Endothelial cell of umbilical vein (primary cell): ENCODE results near the gene MAPK8. TPM values are rescaled to one million over a fixed set of nuclear protein-coding genes. Genes with fewer than 3 reads are reported as not detected.

Experiments
- BruUV-seq: library from RNA; stranded (reverse); fragments of 400-500 nt; replicated peaks from 2 replicates; lab custom pipeline; 2021; lab: Mats Ljungman, UMichigan
- CTCF ChIA-PET: fragments of 300-600, 350-600 bp; sonication (Branson Sonifier 250); formaldehyde crosslinking; loops from one replicate; lab custom pipeline; 2021; ENCODE audit warnings: antibody characterized with exemption, inconsistent platforms; lab: Charles Lee
- POLR2A ChIA-PET: fragments of 300-600, 350-600 bp; sonication (Branson Sonifier 250); formaldehyde crosslinking; loops from one replicate; lab custom pipeline; 2021; ENCODE audit warnings: antibody characterized with exemption, inconsistent platforms; lab: Charles Lee
- DNase-seq: peaks from one replicate; pipeline ENCODE4 v3.0.0-alpha.2; 2011; ENCODE audit warnings: low read depth, low spot score
- FAIRE-seq: peaks from 2 replicates; lab custom pipeline; 2011; peaks lifted over from hg19 to GRCh38; lab: Jason Lieb, UNC
- H2AFZ ChIP-seq: 2 replicates; pipeline ENCODE4 v1.6.0; 2012; ENCODE audit warnings: low read depth, low read length, control low read depth, inconsistent platforms
- H3K27ac ChIP-seq: 2 replicates; pipeline ENCODE4 v1.5.1; 2011; ENCODE audit warnings: low read depth, mild to moderate bottlenecking, control low read depth, low read length, moderate library complexity; ENCODE audit not compliant: insufficient read depth
- H3K27me3 ChIP-seq, 2 experiments: 2 replicates each; pipeline versions ENCODE4 v1.6.0 to v1.6.1; 2011; ENCODE audit warnings: low read length in 2 of 2, mixed read lengths in 1 of 2; ENCODE audit not compliant: control insufficient read depth in 2 of 2, insufficient read depth in 2 of 2
- H3K36me3 ChIP-seq, 2 experiments: 2 replicates in 1 of 2; 3 replicates in 1 of 2; pipeline ENCODE4 v1.5.1; 2011; ENCODE audit warnings: low read length in 2 of 2, mild to moderate bottlenecking in 1 of 2, moderate library complexity in 1 of 2; ENCODE audit not compliant: control insufficient read depth in 2 of 2, insufficient read depth in 2 of 2; ENCODE audit errors: extremely low read depth in 1 of 2
- H3K4me1 ChIP-seq: 3 replicates; pipeline ENCODE4 v1.5.1; 2011; ENCODE audit warnings: mild to moderate bottlenecking, low read length; ENCODE audit not compliant: control insufficient read depth, insufficient read depth; ENCODE audit errors: extremely low read depth
- H3K4me2 ChIP-seq: 2 replicates; pipeline ENCODE4 v1.6.1; 2011; ENCODE audit warnings: low read length, control low read depth, mixed read lengths; ENCODE audit not compliant: insufficient read depth
- H3K4me3 ChIP-seq, 3 experiments: fragments of 200-600 bp in 1 of 3; sonication (generic), shearing (Covaris generic) in 1 of 3; replicated peaks in 1 of 3; 2 replicates each; pipeline ENCODE4 v1.5.1; 2011 to 2016; ENCODE audit warnings: control low read depth in 3 of 3, low read length in 3 of 3, mild to moderate bottlenecking in 2 of 3, inconsistent platforms in 1 of 3, low read depth in 1 of 3, moderate library complexity in 1 of 3; ENCODE audit not compliant: insufficient read depth in 1 of 3
- H3K79me2 ChIP-seq: 2 replicates; pipeline ENCODE4 v1.6.0; 2012; ENCODE audit warnings: low read length, inconsistent platforms; ENCODE audit not compliant: control insufficient read depth, insufficient read depth
- H3K9ac ChIP-seq: replicated peaks from 2 replicates; pipeline ENCODE3; 2011; ENCODE audit warnings: low read length, control low read depth; ENCODE audit not compliant: insufficient read depth; ENCODE audit errors: extremely low read depth
- H3K9me1 ChIP-seq: replicated peaks from 3 replicates; pipeline ENCODE4 v1.6.0; 2011; ENCODE audit warnings: mild to moderate bottlenecking, low read length; ENCODE audit not compliant: control insufficient read depth, insufficient read depth; ENCODE audit errors: extremely low read depth
- H3K9me3 ChIP-seq: replicated peaks from 2 replicates; pipeline ENCODE4 v1.5.1; 2012; ENCODE audit warnings: low read length, inconsistent platforms; ENCODE audit not compliant: control insufficient read depth, insufficient read depth
- H4K20me1 ChIP-seq: replicated peaks from 2 replicates; pipeline ENCODE3; 2011; ENCODE audit warnings: mild to moderate bottlenecking, low read length; ENCODE audit not compliant: control insufficient read depth, insufficient read depth; ENCODE audit errors: extremely low read depth
- CTCF ChIP-seq, 2 donors: IDR thresholded peaks; 1 replicate in 1 of 2; 2 replicates in 1 of 2; pipeline ENCODE4 v1.5.1; 2011; ENCODE audit warnings: low read length in 2 of 2, mild to moderate bottlenecking in 2 of 2, moderate library complexity in 2 of 2, control low read depth in 1 of 2, inconsistent platforms in 1 of 2, low read depth in 1 of 2; ENCODE audit not compliant: insufficient read depth in 1 of 2; ENCODE audit errors: extremely low read depth in 1 of 2
- EZH2 ChIP-seq: IDR thresholded peaks from 2 replicates; pipeline ENCODE4 v1.6.1; 2012; ENCODE audit warnings: borderline replicate concordance, low read depth, mild to moderate bottlenecking, moderate library complexity, low read length, inconsistent platforms; ENCODE audit not compliant: severe bottlenecking
- FOS ChIP-seq: IDR thresholded peaks from 2 replicates; pipeline ENCODE4 v1.6.1; 2011; ENCODE audit warnings: mild to moderate bottlenecking, low read length, moderate library complexity, borderline replicate concordance; ENCODE audit not compliant: insufficient read depth
- GATA2 ChIP-seq: IDR thresholded peaks from 2 replicates; pipeline ENCODE4 v1.7.0; 2011; ENCODE audit warnings: low read depth, mild to moderate bottlenecking, moderate library complexity, mixed read lengths, low read length; ENCODE audit not compliant: insufficient read length, insufficient read depth
- JUN ChIP-seq: IDR thresholded peaks from 2 replicates; pipeline ENCODE4 v1.6.1; 2011; ENCODE audit warnings: borderline replicate concordance, low read depth; ENCODE audit not compliant: insufficient read length, insufficient read depth
- MAX ChIP-seq: IDR thresholded peaks from 2 replicates; pipeline ENCODE4 v1.6.1; 2011; ENCODE audit not compliant: insufficient read depth, insufficient read length
- MYC ChIP-seq: IDR thresholded peaks from one replicate; pipeline ENCODE4 v1.6.1; 2011; ENCODE audit warnings: mild to moderate bottlenecking, low read depth, low read length
- POLR2A ChIP-seq: IDR thresholded peaks from 2 replicates; pipeline ENCODE4 v1.6.1; 2012; ENCODE audit warnings: low read depth, mild to moderate bottlenecking, control low read depth, low read length
- POLR2AphosphoS5 ChIP-seq: IDR thresholded peaks from 2 replicates; pipeline ENCODE4 v1.6.1; 2012; ENCODE audit warnings: low read depth, mild to moderate bottlenecking, control low read depth, low read length, moderate library complexity; ENCODE audit not compliant: insufficient read depth
- dilution Hi-C: fragments of 300-500 bp; cut with MboI; formaldehyde crosslinking; loops from one replicate; pipeline ENCODE4 v1.15.0; 2019; ENCODE audit warnings: low sequenced_read_pairs; ENCODE audit not compliant: extremely low pct_ligation_motif_present
- intact Hi-C: fragments of 100-400 bp; cut with micrococcal nuclease; formaldehyde crosslinking; loops from one replicate; pipeline ENCODE4 v1.10.0; 2022
- polyA plus RNA-seq, 4 experiments: library from polyadenylated mRNA; depleted of rRNA in 3 of 4; stranded (reverse) in 3 of 4; unstranded in 1 of 4; fragments of >200 nt; gene quantifications; 2 replicates each; pipeline versions ENCODE4 v1.2.1 to v1.2.3, GENCODE V29; 2011 to 2012; ENCODE audit warnings: missing spikeins in 1 of 4
- total RNA-seq: library from RNA; stranded (reverse); gene quantifications from 2 replicates; pipeline ENCODE4 v1.2.3, GENCODE V29; 2021

Gene MAPK8
- total and polyA plus RNA-seq, 2 donors (not counting 3 experiments of a cell fraction or from before 2014, with no cell fraction given) = 25.3 to 56.2 TPM

GRCh38 chr10:48332166-48332870 lies 25.8 kb downstream of the MAPK8 start:
- H3K79me2 ChIP-seq = peaks cover 25% of the 10 kb centered on the region
- H3K4me2 ChIP-seq = no peak overlapping the region
- no peak overlapping the region for H3K4me3 ChIP-seq
- no peak for TF ChIP-seq MYC
- TF ChIP-seq FOS = no peak
- TF ChIP-seq POLR2AphosphoS5 = no peak
- TF ChIP-seq GATA2 = no peak
- TF ChIP-seq CTCF (IDR thresholded peaks at IDR 0.05; ENCODE audit: extremely low read depth in 1 of 2, insufficient read depth in 1 of 2, low read depth in 1 of 2, low read length in 2 of 2) = no peak
- TF ChIP-seq MAX = no peak
- TF ChIP-seq JUN = no peak
- no peak for TF ChIP-seq POLR2A
- no peak for TF ChIP-seq EZH2
- no peak overlapping the region for H3K27ac ChIP-seq
- intact Hi-C loops = no loop called here
- peaks cover 2% of the 10 kb centered on the region for H4K20me1 ChIP-seq
- no peak overlapping the region for H2AFZ ChIP-seq
- no peak overlapping the region for H3K9ac ChIP-seq
- no TSS peak for BruUV-seq
- dilution Hi-C loops = no loop called here
- ChIA-PET CTCF (interaction anchor here (1.3 to 2.1 kb wide), 2 partner anchors 13 kb away, joined by 3 to 4 read pairs; no protein-coding TSS in a partner anchor), POLR2A (interaction anchor here (0.6 kb wide), 1 partner anchor 45 kb away, joined by 5 read pairs; no protein-coding TSS in a partner anchor)
- H3K27me3 ChIP-seq = no peaks in the 10 kb centered on the region
- H3K9me3 ChIP-seq = no peaks in the 10 kb centered on the region
- DNase-seq = no peak
- H3K4me1 ChIP-seq = no peaks in the 10 kb centered on the region
- FAIRE-seq = no peak
- no peaks in the 10 kb centered on the region for H3K36me3 ChIP-seq
- H3K9me1 ChIP-seq = no peaks in the 10 kb centered on the region
